Smooth muscle cell (in vitro differentiated cells): ENCODE data around the gene AFTPH. TPM values are rescaled to one million over a fixed set of nuclear protein-coding genes. Genes with fewer than 3 reads are reported as not detected.

ENCODE experiments used
- DNase-seq: peaks from one replicate; lab custom pipeline; 2025; ENCODE audit not compliant: unreplicated experiment; lab: John Stamatoyannopoulos, UW
- H2AFZ ChIP-seq: fragments of 200-600 bp; sonication (generic); 2 replicates; pipeline ENCODE4 v1.6.0; 2016; ENCODE audit warnings: antibody characterized with exemption, low read depth, mild to moderate bottlenecking
- H3F3A ChIP-seq: fragments of 200-600 bp; sonication (generic); 2 replicates; pipeline ENCODE4 v1.6.0; 2017; ENCODE audit warnings: antibody characterized with exemption, low read depth
- H3K27ac ChIP-seq: fragments of 200-600 bp; sonication (generic); 2 replicates; pipeline ENCODE4 v1.5.1; 2016; ENCODE audit warnings: low read depth, mild to moderate bottlenecking
- H3K27me3 ChIP-seq: fragments of 200-600 bp; sonication (generic); 2 replicates; pipeline ENCODE4 v1.6.1; 2016; ENCODE audit warnings: low read depth, mild to moderate bottlenecking
- H3K36me3 ChIP-seq: fragments of 200-600 bp; sonication (generic); 2 replicates; pipeline ENCODE4 v1.5.1; 2016; ENCODE audit warnings: low read depth
- H3K4me1 ChIP-seq: fragments of 200-600 bp; sonication (generic); 2 replicates; pipeline ENCODE4 v1.5.1; 2016; ENCODE audit warnings: low read depth
- H3K4me2 ChIP-seq: fragments of 200-600 bp; sonication (generic); 2 replicates; pipeline ENCODE4 v1.6.0; 2016; ENCODE audit warnings: mild to moderate bottlenecking
- H3K4me3 ChIP-seq: fragments of 200-600 bp; sonication (generic); 2 replicates; pipeline ENCODE4 v1.5.1; 2016; ENCODE audit warnings: mild to moderate bottlenecking
- H3K79me2 ChIP-seq: fragments of 200-600 bp; sonication (generic); 2 replicates; pipeline ENCODE4 v1.6.0; 2016; ENCODE audit warnings: low read depth, mild to moderate bottlenecking
- H3K9ac ChIP-seq: fragments of 200-600 bp; sonication (generic); 2 replicates; pipeline ENCODE4 v1.6.0; 2016; ENCODE audit warnings: low read depth
- H3K9me3 ChIP-seq: fragments of 200-600 bp; sonication (generic); replicated peaks from 2 replicates; pipeline ENCODE4 v1.5.1; 2016; ENCODE audit warnings: low read depth
- H4K20me1 ChIP-seq: fragments of 200-600 bp; sonication (generic); 2 replicates; pipeline ENCODE4 v1.6.0; 2016; ENCODE audit warnings: low read depth
- CTCF ChIP-seq: fragments of 200-600 bp; sonication (generic); IDR thresholded peaks from 2 replicates; pipeline ENCODE4 v1.5.1; 2017; ENCODE audit warnings: borderline replicate concordance, mild to moderate bottlenecking, antibody characterized with exemption; ENCODE audit not compliant: insufficient read depth, poor library complexity, severe bottlenecking
- WGBS: methylation state at CpG from one replicate; pipeline ENCODE4 v1.1.7; 2016; ENCODE audit warnings: low lambda C conversion rate; 5-methylcytosine and 5-hydroxymethylcytosine counted together
- microRNA-seq: library from miRNA; unstranded; fragments of <30 nt; microRNA quantifications from one replicate; pipeline ENCODE4, GENCODE V29; 2016; ENCODE audit warnings: borderline number of aligned reads
- polyA plus RNA-seq: library from polyadenylated mRNA; unstranded; fragments of >200 nt; fragmentation: Nextera tagmentation; extraction: Ambion mirVana; gene quantifications from 2 replicates; pipeline ENCODE4 v1.2.1, GENCODE V29; 2016
- small RNA-seq: library from RNA; depleted of rRNA; stranded (forward); fragments of <200 nt; gene quantifications from one replicate; pipeline ENCODE3, GENCODE V24; 2014
- total RNA-seq: library from RNA; depleted of rRNA; stranded (reverse); fragments of >200 nt; gene quantifications from 2 replicates; pipeline ENCODE4 v1.2.3, GENCODE V29; 2014

The AFTPH gene
- total and polyA plus RNA-seq, 2 experiments from 2014 or later, result 5.5 to 26.3 TPM

GRCh38 chr2:64640153-64641044 lies 116.3 kb downstream of the AFTPH start:
- Histone ChIP-seq H3K9me3 (no peaks in the 10 kb centered on the region), H2AFZ (no peak overlapping the region), H3K4me1 (peaks cover 43% of the 10 kb centered on the region), H3F3A (peaks cover 4% of the 10 kb centered on the region), H3K4me3 (no peak overlapping the region), H3K27me3 (no peaks in the 10 kb centered on the region), H3K27ac (peak overlapping the region; percentile 64), H4K20me1 (peaks cover 89% of the 10 kb centered on the region), H3K9ac (peak overlapping the region; percentile 41), H3K4me2 (peak overlapping the region; percentile 62), H3K36me3 (no peaks in the 10 kb centered on the region), H3K79me2 (peaks cover 74% of the 10 kb centered on the region)
- 62% methylated on average over 12 of the region's 12 CpGs for WGBS
- no peak for TF ChIP-seq CTCF
- no peak for DNase-seq

- H3K9me3 ChIP-seq, result no peaks in the 10 kb centered on the region
- H3K4me2 ChIP-seq, result no peak overlapping the region
- TF ChIP-seq CTCF, result no peak
- H3K9ac ChIP-seq, result no peak overlapping the region
- peak overlapping the region; percentile 98 for H3K27ac ChIP-seq
- peaks cover 54% of the 10 kb centered on the region for H3K4me1 ChIP-seq
- WGBS, result 85% methylated on average over 10 of the region's 10 CpGs
- no peak overlapping the region for H3K4me3 ChIP-seq
- no peak for DNase-seq
- peaks cover 87% of the 10 kb centered on the region for H4K20me1 ChIP-seq
- no peak overlapping the region for H2AFZ ChIP-seq
- H3K27me3 ChIP-seq, result no peaks in the 10 kb centered on the region
- peaks cover 4% of the 10 kb centered on the region for H3F3A ChIP-seq
- peaks cover 81% of the 10 kb centered on the region for H3K79me2 ChIP-seq
- H3K36me3 ChIP-seq, result no peaks in the 10 kb centered on the region
Observed at GRCh38 chr2:64641599-64641998, 117.5 kb downstream of the AFTPH start.

Small RNA genes within 50 kb of the gene (microRNA-seq; reads per million reads assigned to microRNA genes)
- not detected for gene MIR4434

Small RNA genes within 50 kb of the gene (small RNA-seq; reads per million reads assigned to genes)
- gene RNU6-100P, result not detected

Other genes starting within 250 kb of the AFTPH start
- 9.4 and 13.9 TPM in 2 replicates for gene LGALSL, start 70.2 kb upstream of the AFTPH start, total RNA-seq
- 8.1 and 9.9 TPM in 2 replicates for gene LGALSL, start 70.2 kb upstream of the AFTPH start, polyA plus RNA-seq
- 23.2 and 23.8 TPM in 2 replicates for gene SERTAD2, start 129.6 kb downstream of the AFTPH start, total RNA-seq
- gene SERTAD2, start 129.6 kb downstream of the AFTPH start, polyA plus RNA-seq, result 14.2 TPM in 2 replicates